Activated naive CD4-positive, alpha-beta T cell treated with anti-CD3 and anti-CD28 coated beads, Interleukin-2, amount 10 ng/mL, durations not matched to agents 5 hours and 36 hours (primary cell): ENCODE measurements around the gene ZBTB8B. TPM values are rescaled to one million over a fixed set of nuclear protein-coding genes. Genes with fewer than 3 reads are reported as not detected.

Experiments used
- total RNA-seq, 2 experiments: library from RNA; stranded (reverse); gene quantifications; one replicate each; pipeline ENCODE4 v1.2.3, GENCODE V29; 2021

ZBTB8B gene
- not detected for total RNA-seq

DNA sequence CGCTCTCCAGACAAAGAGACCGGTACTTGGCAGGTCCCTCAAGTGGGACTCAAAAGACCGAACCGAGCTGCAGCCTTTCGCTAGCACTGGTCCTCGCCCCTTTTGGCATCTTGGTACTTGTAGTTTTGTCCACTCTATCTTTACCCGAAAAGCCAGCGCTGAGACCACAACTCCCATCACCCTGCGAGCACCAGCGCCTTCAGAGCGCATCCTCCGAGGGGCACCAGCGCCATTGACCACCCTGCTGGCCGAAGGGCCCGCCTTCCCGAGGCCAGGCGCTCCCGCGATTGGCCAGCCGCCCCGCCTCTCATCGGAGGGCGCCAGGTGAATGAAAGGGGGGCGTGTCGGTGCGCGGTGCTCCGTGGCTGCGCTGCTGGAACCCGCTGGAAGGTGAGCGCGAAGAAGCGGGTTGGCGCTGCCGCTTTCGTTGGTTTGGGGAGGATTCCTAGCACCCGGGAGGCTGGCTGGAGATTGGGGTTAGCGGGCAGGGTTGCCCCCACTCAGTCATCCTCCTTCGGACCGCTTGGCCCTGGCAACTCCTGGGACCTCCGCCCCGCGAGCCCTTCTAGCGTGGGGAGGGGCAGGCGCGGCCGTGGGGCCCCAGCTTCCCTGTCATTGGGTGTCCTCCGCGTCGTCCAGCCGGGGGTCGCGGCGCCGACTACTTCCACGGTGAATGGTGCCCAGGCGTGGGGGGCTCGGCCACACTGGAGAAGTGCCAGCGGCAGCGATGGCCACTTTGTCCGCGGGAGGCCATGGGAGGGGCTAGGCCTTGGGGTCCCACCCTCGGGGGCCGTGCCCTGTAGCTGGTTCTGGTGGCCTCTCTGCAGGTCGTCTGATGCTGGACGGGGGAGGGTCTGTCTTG lies at the start of gene ZBTB8B:
Gene ZBTB8B, plus strand, starts transcription at position 357 of the 862 bp plus-strand sequence. CDS start 5,553 bp downstream, outside the sequence.

Other genes starting within 250 kb of the ZBTB8B start
- 10 to 100 TPM; 16.8 to 17.9 TPM for gene TMEM234, start 242.7 kb upstream of the ZBTB8B start, total RNA-seq
- gene EIF3I, start 242.7 kb upstream of the ZBTB8B start, total RNA-seq = 100 to 1,000 TPM; 156 to 169 TPM
- gene FAM167B, start 217.8 kb upstream of the ZBTB8B start, total RNA-seq = under 1 TPM; 0.58 to 0.67 TPM
- 100 to 1,000 TPM; 441 to 449 TPM for gene LCK, start 213.8 kb upstream of the ZBTB8B start, total RNA-seq
- 100 to 1,000 TPM; 194 to 207 TPM for gene HDAC1, start 173.0 kb upstream of the ZBTB8B start, total RNA-seq
- gene MARCKSL1, start 128.8 kb upstream of the ZBTB8B start, total RNA-seq = 10 to 100 TPM; 58.5 to 59.6 TPM
- 10 to 100 TPM; 11.4 to 13.5 TPM for gene FAM229A, start 102.6 kb upstream of the ZBTB8B start, total RNA-seq
- 1 to 10 TPM; 1.1 to 1.5 TPM for gene TSSK3, start 102.5 kb upstream of the ZBTB8B start, total RNA-seq
- 10 to 100 TPM; 50.2 to 50.7 TPM for gene BSDC1, start 70.6 kb upstream of the ZBTB8B start, total RNA-seq
- gene ZBTB8A, start 74.4 kb downstream of the ZBTB8B start, total RNA-seq = under 1 TPM; 0.26 to 0.30 TPM
- 10 to 100 TPM; 43.4 to 49.9 TPM for gene ZBTB8OS, start 185.5 kb downstream of the ZBTB8B start, total RNA-seq
- gene RBBP4, start 186.1 kb downstream of the ZBTB8B start, total RNA-seq = 100 to 1,000 TPM; 263 to 265 TPM
- not detected for gene SYNC, start 237.7 kb downstream of the ZBTB8B start, total RNA-seq